NCI-H2107 treated with DMSO at 0.1 percent for 48 hours (cell line): Measurements from ENCODE around the gene SERPINB7.
A peak's percentile ranks its signal among the peaks of the same experiment; 100 is the strongest.

Source experiments
- DNase-seq: peaks from one replicate; lab custom pipeline; 2025; ENCODE audit not compliant: unreplicated experiment; lab: John Stamatoyannopoulos, UW

The SERPINB7 gene

GRCh38 chr18:63843008-63843407 lies 67.8 kb downstream of the SERPINB7 start:
- no peak for DNase-seq

GRCh38 chr18:63844254-63844653 lies 69.0 kb downstream of the SERPINB7 start:
- peak; percentile 20 for DNase-seq

- peak; percentile 36 for DNase-seq
These were observed 72.9 kb downstream of the SERPINB7 start for GRCh38 chr18:63848159-63848558.

GRCh38 chr18:63850020-63850419 lies 74.8 kb downstream of the SERPINB7 start:
- peak; percentile 6 for DNase-seq

GRCh38 chr18:63850636-63851035 lies 75.4 kb downstream of the SERPINB7 start:
- no peak for DNase-seq
